Lower leg skin (tissue), 3 donors: ENCODE data around the gene PSME3.
A peak's percentile ranks its signal among the peaks of the same experiment; 100 is the strongest.

Source experiments
- POLR2A ChIP-seq, 2 donors: fragments of 450-650 bp; IDR thresholded peaks; one replicate each; pipeline ENCODE4 v1.6.1; 2016 to 2017; ENCODE audit warnings: antibody characterized with exemption in 2 of 2, mild to moderate bottlenecking in 1 of 2, moderate library complexity in 1 of 2
- TF ChIP-seq, protein P1 (sequence below), 3 donors: fragments of 450-650 bp; IDR thresholded peaks; one replicate each; pipeline ENCODE4 v1.5.1; 2016; ENCODE audit warnings: antibody characterized with exemption in 3 of 3, mild to moderate bottlenecking in 3 of 3, moderate library complexity in 2 of 3

DNA sequence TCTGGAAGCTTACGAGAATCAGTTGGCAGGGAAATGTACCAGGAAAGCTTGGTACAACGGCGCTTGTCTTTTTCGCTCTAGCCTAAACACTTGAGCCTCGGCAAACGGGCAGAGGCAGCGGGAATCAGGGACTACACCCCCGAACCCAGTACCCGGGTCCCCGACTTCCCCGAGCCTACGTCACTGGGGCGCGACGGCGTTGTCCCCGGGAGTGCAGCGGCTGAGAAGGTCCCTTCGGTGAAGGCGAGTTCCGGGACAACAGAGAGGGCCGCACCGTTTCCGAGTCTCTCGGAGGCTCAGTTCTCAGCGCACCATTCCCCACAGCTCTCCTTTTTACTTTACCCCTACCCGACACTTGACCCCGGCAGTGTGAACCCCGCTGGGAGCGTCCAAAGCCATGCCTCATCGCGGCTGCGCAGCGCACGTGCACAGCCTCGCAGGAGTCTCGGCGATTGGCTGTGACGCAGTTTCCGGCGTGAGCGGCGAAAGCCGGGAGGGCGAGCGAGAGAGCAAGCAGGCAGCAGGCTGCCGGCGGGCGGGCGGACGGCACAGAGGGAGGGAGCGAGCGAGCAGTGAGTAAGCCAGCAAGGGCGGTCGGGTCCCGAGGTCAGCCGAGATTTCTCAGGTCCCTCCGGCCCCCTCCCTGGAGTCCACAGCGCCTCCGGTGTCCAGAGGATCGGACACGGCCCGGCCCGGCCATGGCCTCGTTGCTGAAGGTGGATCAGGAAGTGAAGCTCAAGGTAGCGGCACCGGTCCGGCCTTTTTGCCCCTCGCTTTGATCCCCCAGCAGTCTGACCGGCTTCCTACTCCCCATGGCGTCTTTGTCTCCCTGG lies at the start of gene PSME3:
- TF ChIP-seq, protein P1, sequence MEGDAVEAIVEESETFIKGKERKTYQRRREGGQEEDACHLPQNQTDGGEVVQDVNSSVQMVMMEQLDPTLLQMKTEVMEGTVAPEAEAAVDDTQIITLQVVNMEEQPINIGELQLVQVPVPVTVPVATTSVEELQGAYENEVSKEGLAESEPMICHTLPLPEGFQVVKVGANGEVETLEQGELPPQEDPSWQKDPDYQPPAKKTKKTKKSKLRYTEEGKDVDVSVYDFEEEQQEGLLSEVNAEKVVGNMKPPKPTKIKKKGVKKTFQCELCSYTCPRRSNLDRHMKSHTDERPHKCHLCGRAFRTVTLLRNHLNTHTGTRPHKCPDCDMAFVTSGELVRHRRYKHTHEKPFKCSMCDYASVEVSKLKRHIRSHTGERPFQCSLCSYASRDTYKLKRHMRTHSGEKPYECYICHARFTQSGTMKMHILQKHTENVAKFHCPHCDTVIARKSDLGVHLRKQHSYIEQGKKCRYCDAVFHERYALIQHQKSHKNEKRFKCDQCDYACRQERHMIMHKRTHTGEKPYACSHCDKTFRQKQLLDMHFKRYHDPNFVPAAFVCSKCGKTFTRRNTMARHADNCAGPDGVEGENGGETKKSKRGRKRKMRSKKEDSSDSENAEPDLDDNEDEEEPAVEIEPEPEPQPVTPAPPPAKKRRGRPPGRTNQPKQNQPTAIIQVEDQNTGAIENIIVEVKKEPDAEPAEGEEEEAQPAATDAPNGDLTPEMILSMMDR (IDR thresholded peaks at IDR 0.05): no peak
- peak in 1 of 2 donors; percentile 15 for TF ChIP-seq POLR2A (IDR thresholded peaks at IDR 0.05)
